ENCODE data around the gene ST6GALNAC2. TPM values are rescaled to one million over a fixed set of nuclear protein-coding genes. Genes with fewer than 3 reads are reported as not detected.
"Not testable (repeated sequence)": the region's sequence is repeated elsewhere in the genome, so short reads cannot be mapped to it uniquely, and the experiment has no call there.

ST6GALNAC2 gene
- total and polyA plus RNA-seq, 5 donors from 2014 or later: 0.08 to 0.39 (median 0.13) TPM; not detected in 2

GRCh38 chr17:76561332-76561731 is 24.3 kb downstream of the ST6GALNAC2 start:
- Histone ChIP-seq H3K27ac (ENCODE audit: insufficient read depth, low read length, poor library complexity, severe bottlenecking) (peak overlapping the region; percentile 45), H3K9me3 (ENCODE audit: control insufficient read depth in 2 of 2, low read length in 2 of 2) (no peaks in the 10 kb centered on the region), H3K4me1 (ENCODE audit: control insufficient read depth, insufficient read depth, low read length, poor library complexity, severe bottlenecking) (peaks cover 54% of the 10 kb centered on the region), H3K36me3 (ENCODE audit: control insufficient read depth, insufficient read depth, low read length) (peaks cover 39% of the 10 kb centered on the region), H3K27me3 (ENCODE audit: control insufficient read depth, insufficient read depth, low read length) (no peaks in the 10 kb centered on the region), H3K4me3 (ENCODE audit: low read depth, low read length) (peak overlapping the region; percentile 42)
- peaks cover 23 to 68% (median 43%) of the 10 kb centered on the region in 4 donors for H3K4me1 Mint-ChIP-seq
- peak in 2 of 3 donors; percentile 28 to 42 for DNase-seq
- ATAC-seq (ENCODE audit: low read depth in 2 of 2): no peak
- no peaks in the 10 kb centered on the region for H3K27me3 Mint-ChIP-seq
- H3K27ac Mint-ChIP-seq: peak overlapping the region in 2 of 3 donors; percentile 67 to 77
- H3K36me3 Mint-ChIP-seq: peaks cover 30% of the 10 kb centered on the region
- H3K9me3 Mint-ChIP-seq: peaks cover 0 to 2% (median 0%) of the 10 kb centered on the region in 7 donors
- H3K4me3 Mint-ChIP-seq: peak overlapping the region; percentile 33 to 73 (median 69)

- peaks cover 23 to 65% (median 41%) of the 10 kb centered on the region in 4 donors for H3K4me1 Mint-ChIP-seq
- Histone ChIP-seq H3K36me3 (ENCODE audit: control insufficient read depth, insufficient read depth, low read length) (peaks cover 35% of the 10 kb centered on the region), H3K4me3 (ENCODE audit: low read depth, low read length) (peak overlapping the region; percentile 42), H3K9me3 (ENCODE audit: control insufficient read depth in 2 of 2, low read length in 2 of 2) (no peaks in the 10 kb centered on the region), H3K27me3 (ENCODE audit: control insufficient read depth, insufficient read depth, low read length) (no peaks in the 10 kb centered on the region), H3K4me1 (ENCODE audit: control insufficient read depth, insufficient read depth, low read length, poor library complexity, severe bottlenecking) (peaks cover 55% of the 10 kb centered on the region), H3K27ac (ENCODE audit: insufficient read depth, low read length, poor library complexity, severe bottlenecking) (peak overlapping the region; percentile 45)
- H3K27ac Mint-ChIP-seq: peak overlapping the region in 2 of 3 donors; percentile 46 to 77
- peaks cover 0 to 2% (median 0%) of the 10 kb centered on the region in 7 donors for H3K9me3 Mint-ChIP-seq
- H3K4me3 Mint-ChIP-seq: peak overlapping the region in 2 of 4 donors; percentile 68 to 70
- no peaks in the 10 kb centered on the region for H3K27me3 Mint-ChIP-seq
- ATAC-seq (ENCODE audit: low read depth in 2 of 2) (no peak), DNase-seq (no peak)
- H3K36me3 Mint-ChIP-seq: peaks cover 25% of the 10 kb centered on the region
These were observed 24.8 kb downstream of the ST6GALNAC2 start for GRCh38 chr17:76560877-76561221.

GRCh38 chr17:76560036-76560876 is 25.4 kb downstream of the ST6GALNAC2 start:
- no peak overlapping the region for H3K27ac ChIP-seq (ENCODE audit: insufficient read depth, low read length, poor library complexity, severe bottlenecking)
- peaks cover 19% of the 10 kb centered on the region for H3K36me3 Mint-ChIP-seq
- peaks cover 23 to 68% (median 44%) of the 10 kb centered on the region in 4 donors for H3K4me1 Mint-ChIP-seq
- H3K9me3 ChIP-seq (ENCODE audit: control insufficient read depth in 2 of 2, low read length in 2 of 2): no peaks in the 10 kb centered on the region
- H3K27me3 ChIP-seq (ENCODE audit: control insufficient read depth, insufficient read depth, low read length): no peaks in the 10 kb centered on the region
- H3K27ac Mint-ChIP-seq: peak overlapping the region in 2 of 3 donors; percentile 26 to 83
- DNase-seq (no peak), ATAC-seq (ENCODE audit: low read depth in 2 of 2) (no peak)
- H3K4me1 ChIP-seq (ENCODE audit: control insufficient read depth, insufficient read depth, low read length, poor library complexity, severe bottlenecking): peaks cover 55% of the 10 kb centered on the region
- H3K27me3 Mint-ChIP-seq: no peaks in the 10 kb centered on the region
- H3K36me3 ChIP-seq (ENCODE audit: control insufficient read depth, insufficient read depth, low read length): peaks cover 29% of the 10 kb centered on the region
- H3K9me3 Mint-ChIP-seq: peaks cover 0 to 2% (median 0%) of the 10 kb centered on the region in 7 donors
- H3K4me3 ChIP-seq (ENCODE audit: low read depth, low read length): peak overlapping the region; percentile 42
- peak overlapping the region in 3 of 4 donors; percentile 26 to 70 (median 68) for H3K4me3 Mint-ChIP-seq

GRCh38 chr17:76559460-76559859 is 26.2 kb downstream of the ST6GALNAC2 start:
- Mint-ChIP-seq H3K4me1 (peaks cover 23 to 73% (median 46%) of the 10 kb centered on the region in 4 donors), H3K36me3 (peaks cover 16% of the 10 kb centered on the region), H3K4me3 (peak overlapping the region; percentile 32 to 98 (median 98)), H3K27ac (peak overlapping the region in 1 of 3 donors; percentile 100)
- DNase-seq; H3K27ac ChIP-seq (ENCODE audit: insufficient read depth, low read length, poor library complexity, severe bottlenecking); H3K27me3 ChIP-seq (ENCODE audit: control insufficient read depth, insufficient read depth, low read length); H3K9me3 ChIP-seq (ENCODE audit: control insufficient read depth in 2 of 2, low read length in 2 of 2); H3K27me3 Mint-ChIP-seq; H3K9me3 Mint-ChIP-seq; ATAC-seq (ENCODE audit: low read depth in 2 of 2): not testable (repeated sequence)
- Histone ChIP-seq H3K4me1 (ENCODE audit: control insufficient read depth, insufficient read depth, low read length, poor library complexity, severe bottlenecking) (peaks cover 55% of the 10 kb centered on the region), H3K4me3 (ENCODE audit: low read depth, low read length) (peak overlapping the region; percentile 82), H3K36me3 (ENCODE audit: control insufficient read depth, insufficient read depth, low read length) (peaks cover 21% of the 10 kb centered on the region)

GRCh38 chr17:76558198-76559095 is 27.2 kb downstream of the ST6GALNAC2 start:
- ATAC-seq (ENCODE audit: low read depth in 2 of 2) (no peak), DNase-seq (peak in 1 of 3 donors; percentile 51)
- Histone ChIP-seq H3K4me3 (ENCODE audit: low read depth, low read length) (peak overlapping the region; percentile 82), H3K9me3 (ENCODE audit: control insufficient read depth in 2 of 2, low read length in 2 of 2) (no peaks in the 10 kb centered on the region), H3K27ac (ENCODE audit: insufficient read depth, low read length, poor library complexity, severe bottlenecking) (peak overlapping the region; percentile 95), H3K4me1 (ENCODE audit: control insufficient read depth, insufficient read depth, low read length, poor library complexity, severe bottlenecking) (peaks cover 55% of the 10 kb centered on the region), H3K36me3 (ENCODE audit: control insufficient read depth, insufficient read depth, low read length) (peaks cover 18% of the 10 kb centered on the region), H3K27me3 (ENCODE audit: control insufficient read depth, insufficient read depth, low read length) (no peaks in the 10 kb centered on the region)
- Mint-ChIP-seq H3K36me3 (peaks cover 15% of the 10 kb centered on the region), H3K27ac (peak overlapping the region; percentile 98 to 100 (median 99)), H3K27me3 (no peaks in the 10 kb centered on the region), H3K4me3 (peak overlapping the region; percentile 97 to 98 (median 98)), H3K4me1 (peaks cover 23 to 73% (median 46%) of the 10 kb centered on the region in 4 donors), H3K9me3 (peaks cover 0 to 2% (median 0%) of the 10 kb centered on the region in 7 donors)

- Mint-ChIP-seq H3K36me3 (peaks cover 9% of the 10 kb centered on the region), H3K27ac (peak overlapping the region; percentile 98 to 100 (median 99)), H3K4me3 (peak overlapping the region; percentile 97 to 98 (median 98)), H3K4me1 (peaks cover 23 to 66% (median 40%) of the 10 kb centered on the region in 4 donors), H3K27me3 (no peaks in the 10 kb centered on the region), H3K9me3 (peaks cover 0 to 2% (median 0%) of the 10 kb centered on the region in 7 donors)
- peak overlapping the region; percentile 95 for H3K27ac ChIP-seq (ENCODE audit: insufficient read depth, low read length, poor library complexity, severe bottlenecking)
- peaks cover 11% of the 10 kb centered on the region for H3K36me3 ChIP-seq (ENCODE audit: control insufficient read depth, insufficient read depth, low read length)
- H3K27me3 ChIP-seq (ENCODE audit: control insufficient read depth, insufficient read depth, low read length): no peaks in the 10 kb centered on the region
- peak; percentile 91 to 97 (median 94) for DNase-seq
- peaks cover 55% of the 10 kb centered on the region for H3K4me1 ChIP-seq (ENCODE audit: control insufficient read depth, insufficient read depth, low read length, poor library complexity, severe bottlenecking)
- ATAC-seq (ENCODE audit: low read depth in 2 of 2): peak; percentile 89 to 92
- H3K9me3 ChIP-seq (ENCODE audit: control insufficient read depth in 2 of 2, low read length in 2 of 2): no peaks in the 10 kb centered on the region
- H3K4me3 ChIP-seq (ENCODE audit: low read depth, low read length): peak overlapping the region; percentile 82
These were observed 28.1 kb downstream of the ST6GALNAC2 start for GRCh38 chr17:76557368-76558197.
